ENCODE data around the gene ANKLE1.

ANKLE1 gene

GRCh38 chr19:17331045-17331558 is 49.4 kb downstream of the ANKLE1 start:
- no peak overlapping the region for H3K4me3 ChIP-seq (ENCODE audit: control insufficient read depth, low read depth, low read length)
- no peak for TF ChIP-seq CTCF (conservative IDR thresholded peaks at IDR 0.05; ENCODE audit: control insufficient read depth, insufficient read depth, low read depth, low read length)
- DNase-seq (ENCODE audit: low read depth) = no peak

- DNase-seq (ENCODE audit: low read depth) = no peak
- no peak overlapping the region for H3K4me3 ChIP-seq (ENCODE audit: control insufficient read depth, low read depth, low read length)
Measured at GRCh38 chr19:17332360-17332676, 50.6 kb downstream of the ANKLE1 start.

GRCh38 chr19:17332677-17333581 is 51.2 kb downstream of the ANKLE1 start:
- H3K4me3 ChIP-seq (ENCODE audit: control insufficient read depth, low read depth, low read length) = no peak overlapping the region
- DNase-seq (ENCODE audit: low read depth) = peak; percentile 63
- TF ChIP-seq CTCF (conservative IDR thresholded peaks at IDR 0.05; ENCODE audit: control insufficient read depth, insufficient read depth, low read depth, low read length) = no peak

More at GRCh38 chr19:17332360-17332676, 50.6 kb downstream of the ANKLE1 start:
- TF ChIP-seq CTCF (conservative IDR thresholded peaks at IDR 0.05; ENCODE audit: control insufficient read depth, insufficient read depth, low read depth, low read length) = no peak

- peak overlapping the region; percentile 55 for H3K4me3 ChIP-seq (ENCODE audit: control insufficient read depth, low read depth, low read length)
- TF ChIP-seq CTCF (conservative IDR thresholded peaks at IDR 0.05; ENCODE audit: control insufficient read depth, insufficient read depth, low read depth, low read length) = no peak
- peak; percentile 84 for DNase-seq (ENCODE audit: low read depth)
Measured at GRCh38 chr19:17333611-17334413, 52.1 kb downstream of the ANKLE1 start.

- no peak for TF ChIP-seq CTCF (conservative IDR thresholded peaks at IDR 0.05; ENCODE audit: control insufficient read depth, insufficient read depth, low read depth, low read length)
Measured at GRCh38 chr19:17334414-17335409, 53.0 kb downstream of the ANKLE1 start, which contains the start of gene ANO8. TSS of gene ANO8 (minus strand) at chr19:17334855. CDS start at chr19:17334670, 185 bp downstream.

GRCh38 chr19:17335575-17335974 is 53.9 kb downstream of the ANKLE1 start:
- no peak overlapping the region for H3K4me3 ChIP-seq (ENCODE audit: control insufficient read depth, low read depth, low read length)
- DNase-seq (ENCODE audit: low read depth) = no peak
- no peak for TF ChIP-seq CTCF (conservative IDR thresholded peaks at IDR 0.05; ENCODE audit: control insufficient read depth, insufficient read depth, low read depth, low read length)

More at GRCh38 chr19:17334414-17335409, 53.0 kb downstream of the ANKLE1 start, which contains the start of gene ANO8:
- peak; percentile 99 for DNase-seq (ENCODE audit: low read depth)
- H3K4me3 ChIP-seq (ENCODE audit: control insufficient read depth, low read depth, low read length) = peak within 1 kb of the TSS; percentile 55

Measured in fibroblast of mammary gland (primary cell).